Embryonic facial prominence (tissue), 1 donor: Measurements from ENCODE around the gene COMMD1.
A peak's percentile ranks its signal among the peaks of the same experiment; 100 is the strongest.
"Not testable (repeated sequence)": the region's sequence is repeated elsewhere in the genome, so short reads cannot be mapped to it uniquely, and the experiment has no call there.

Experiments
- DNase-seq: peaks from one replicate; pipeline ENCODE4 v3.0.0-alpha.2; 2016; ENCODE audit errors: extremely low spot score

The COMMD1 gene

DNA sequence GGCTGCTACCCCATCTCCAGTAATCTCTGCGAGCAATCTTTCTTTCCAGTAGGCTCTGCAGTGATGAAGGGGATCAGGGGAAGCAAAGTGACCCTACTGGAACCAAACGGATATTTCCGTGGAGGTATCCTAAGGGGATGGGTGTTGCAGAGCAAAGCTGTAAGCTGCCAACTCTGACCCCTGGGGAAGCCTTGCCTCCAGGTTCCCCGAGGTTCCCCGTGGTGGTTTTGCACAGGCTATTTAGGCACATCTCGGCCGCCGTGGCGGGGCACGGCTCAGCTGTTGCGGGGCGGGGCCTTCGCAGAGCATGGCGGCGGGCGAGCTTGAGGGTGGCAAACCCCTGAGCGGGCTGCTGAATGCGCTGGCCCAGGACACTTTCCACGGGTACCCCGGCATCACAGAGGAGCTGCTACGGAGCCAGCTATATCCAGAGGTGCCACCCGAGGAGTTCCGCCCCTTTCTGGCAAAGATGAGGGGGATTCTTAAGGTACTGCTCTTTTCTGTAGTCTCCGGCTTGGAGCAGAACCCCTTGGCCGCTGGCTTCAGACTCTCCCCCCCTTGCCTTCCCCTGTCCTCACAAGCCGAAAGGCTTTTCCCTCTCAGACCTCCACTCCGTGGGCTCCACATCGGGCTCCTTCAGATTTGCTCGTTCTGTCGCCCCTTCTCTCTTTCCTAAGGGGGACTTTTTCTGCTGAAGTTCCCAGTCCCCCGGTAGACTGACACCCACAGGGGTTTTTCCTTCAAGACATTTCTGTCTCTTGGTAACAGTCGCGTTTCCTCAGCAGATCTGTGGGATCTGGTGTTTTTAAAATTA is at the start of gene COMMD1:
Gene COMMD1, plus strand, starts transcription at position 303 of the 814 bp plus-strand sequence. Its CDS starts 5 bp downstream, at position 308.
- no peak for DNase-seq

DNA sequence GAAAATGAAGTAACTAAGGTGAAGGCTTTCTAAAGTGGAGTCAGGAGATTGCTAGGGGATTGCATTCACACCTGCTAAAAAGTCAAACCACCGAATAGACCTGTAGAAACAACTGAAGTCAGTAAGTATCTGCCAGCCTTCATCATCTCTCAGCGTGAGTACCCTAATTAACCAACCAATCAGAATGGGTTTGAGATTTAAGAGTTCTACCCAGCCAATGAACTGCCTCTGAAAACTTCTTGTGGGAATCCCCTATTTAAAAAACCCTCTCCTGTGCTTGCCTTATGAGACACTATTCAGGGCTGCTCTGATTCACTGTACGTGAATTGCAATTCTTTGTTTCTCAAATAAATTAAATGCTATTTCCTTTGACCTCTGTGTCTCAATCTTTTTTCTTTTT is 48.2 kb upstream of the COMMD1 start:
- DNase-seq, result no peak

DNA sequence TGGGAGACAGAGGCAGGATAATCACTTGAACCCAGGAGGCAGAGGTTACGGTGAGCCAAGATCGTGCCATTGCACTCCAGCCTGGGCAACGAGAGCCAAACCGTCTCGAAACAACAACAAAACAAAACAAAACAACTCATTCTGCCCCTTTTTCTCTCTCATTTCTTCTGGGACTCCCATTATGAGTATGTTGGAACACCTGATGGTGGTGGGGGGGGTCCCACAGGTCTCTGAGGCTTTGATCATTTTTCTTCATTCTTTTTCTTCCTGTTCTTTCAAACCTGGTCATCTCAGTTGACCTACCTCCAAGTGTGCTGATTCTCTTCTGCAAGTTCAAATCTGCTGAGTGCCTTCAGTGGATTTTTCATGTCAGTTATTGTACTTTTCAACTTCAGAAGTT is 43.4 kb upstream of the COMMD1 start:
- no peak for DNase-seq

- not testable (repeated sequence) for DNase-seq
These were observed 38.9 kb upstream of the COMMD1 start for GRCh38 chr2:61866482-61867089.

DNA sequence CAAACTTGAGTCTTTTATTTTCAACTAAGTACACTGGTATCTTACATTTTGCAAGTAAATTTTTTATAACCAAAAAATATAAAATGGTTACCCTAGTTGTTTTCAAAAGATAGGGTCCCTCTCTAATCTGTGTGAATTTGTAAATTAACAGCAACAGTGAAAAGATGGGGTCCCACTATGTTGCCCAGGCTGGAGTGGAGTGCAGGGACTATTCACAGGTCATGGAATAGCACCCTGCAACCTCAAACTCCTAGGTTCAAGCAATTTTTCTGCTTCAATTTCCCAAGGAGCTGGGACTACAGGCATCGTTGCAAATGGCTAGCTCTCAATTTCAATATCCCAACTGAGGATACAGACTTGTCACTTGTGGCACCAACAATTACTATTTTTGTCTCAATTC is 29.1 kb upstream of the COMMD1 start:
- DNase-seq, result no peak

- DNase-seq, result no peak
These were observed 27.8 kb upstream of the COMMD1 start for GRCh38 chr2:61877571-61878245.

GRCh38 chr2:61878761-61879160 is 26.7 kb upstream of the COMMD1 start:
- DNase-seq, result no peak

DNA sequence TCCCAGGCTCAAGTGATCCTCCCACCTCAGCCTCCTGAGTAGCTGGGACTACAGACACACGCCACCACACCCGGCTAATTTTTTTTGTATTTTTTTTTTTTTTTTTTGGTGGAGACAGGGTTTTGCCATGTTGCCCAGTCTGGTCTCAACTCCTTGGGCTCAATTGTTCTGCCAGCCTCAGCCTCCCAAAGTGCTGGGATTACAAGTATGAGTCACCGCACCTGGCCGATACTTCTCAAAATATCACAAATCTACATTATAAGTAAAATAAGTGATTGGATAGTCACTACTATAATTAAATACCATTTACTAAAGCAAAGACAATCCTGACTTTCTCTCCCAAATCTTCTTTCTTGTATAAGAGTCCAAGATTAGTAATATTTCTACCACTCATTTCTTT is 26.1 kb upstream of the COMMD1 start:
- not testable (repeated sequence) for DNase-seq

- DNase-seq, result no peak
These were observed 22.6 kb upstream of the COMMD1 start for GRCh38 chr2:61882850-61883249.

DNA sequence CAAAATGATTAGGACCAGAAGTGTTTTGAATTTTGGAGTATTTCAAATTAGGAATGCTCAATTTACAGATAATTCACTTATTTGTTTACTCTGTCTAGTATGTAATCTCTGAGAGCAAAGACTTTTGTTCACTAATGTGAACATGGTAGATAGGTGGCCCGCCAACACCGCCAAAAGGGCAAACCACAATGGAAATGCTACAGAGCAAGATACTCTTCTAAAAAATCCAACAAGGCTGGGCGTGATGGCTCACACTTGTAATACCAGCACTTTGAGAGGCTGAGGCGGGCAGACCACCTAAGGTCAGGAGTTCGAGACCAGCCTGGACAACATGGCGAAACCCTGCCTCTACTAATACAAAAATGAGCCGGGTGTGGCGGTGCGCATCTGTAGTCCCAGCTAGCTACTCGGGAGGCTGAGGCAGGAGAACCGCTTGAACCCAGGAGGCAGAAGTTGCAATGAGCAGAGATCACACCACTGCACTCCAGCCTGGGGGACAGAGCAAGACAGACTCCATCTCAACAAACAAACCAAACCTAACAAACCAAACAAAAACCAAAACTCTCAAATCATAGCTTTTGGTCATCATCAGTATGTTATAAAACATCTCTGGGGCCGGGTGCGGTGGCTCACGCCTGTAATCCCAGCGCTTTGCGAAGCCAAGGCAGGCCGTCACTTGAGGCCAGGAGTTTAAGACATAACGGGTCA is 19.4 kb upstream of the COMMD1 start:
- no peak for DNase-seq

DNA sequence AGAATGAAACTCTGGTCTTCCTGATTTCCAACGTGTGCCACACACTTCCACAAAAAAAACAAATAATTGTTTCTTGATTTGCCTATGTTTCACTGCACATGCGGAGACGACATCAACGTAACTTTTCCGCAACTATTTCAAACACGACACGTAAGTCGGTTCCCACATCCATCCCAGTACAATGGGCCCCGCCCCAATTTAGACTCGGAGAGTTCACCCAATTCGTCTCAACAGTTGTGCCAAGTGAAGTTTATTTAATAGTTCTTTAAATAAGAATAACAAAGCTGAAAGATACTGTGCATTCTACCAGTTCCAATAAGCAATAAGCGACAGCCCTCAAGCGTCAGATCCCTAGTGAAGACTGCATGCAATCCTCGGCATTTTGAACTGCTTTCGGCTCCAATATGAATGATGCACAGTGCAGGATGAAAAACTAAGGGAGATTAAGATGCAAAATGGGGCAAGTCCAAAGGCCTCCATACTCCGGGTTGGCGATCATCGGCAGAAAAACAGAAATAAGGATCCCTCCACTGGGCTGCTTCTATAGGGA is 17.7 kb upstream of the COMMD1 start:
- no peak for DNase-seq

DNA sequence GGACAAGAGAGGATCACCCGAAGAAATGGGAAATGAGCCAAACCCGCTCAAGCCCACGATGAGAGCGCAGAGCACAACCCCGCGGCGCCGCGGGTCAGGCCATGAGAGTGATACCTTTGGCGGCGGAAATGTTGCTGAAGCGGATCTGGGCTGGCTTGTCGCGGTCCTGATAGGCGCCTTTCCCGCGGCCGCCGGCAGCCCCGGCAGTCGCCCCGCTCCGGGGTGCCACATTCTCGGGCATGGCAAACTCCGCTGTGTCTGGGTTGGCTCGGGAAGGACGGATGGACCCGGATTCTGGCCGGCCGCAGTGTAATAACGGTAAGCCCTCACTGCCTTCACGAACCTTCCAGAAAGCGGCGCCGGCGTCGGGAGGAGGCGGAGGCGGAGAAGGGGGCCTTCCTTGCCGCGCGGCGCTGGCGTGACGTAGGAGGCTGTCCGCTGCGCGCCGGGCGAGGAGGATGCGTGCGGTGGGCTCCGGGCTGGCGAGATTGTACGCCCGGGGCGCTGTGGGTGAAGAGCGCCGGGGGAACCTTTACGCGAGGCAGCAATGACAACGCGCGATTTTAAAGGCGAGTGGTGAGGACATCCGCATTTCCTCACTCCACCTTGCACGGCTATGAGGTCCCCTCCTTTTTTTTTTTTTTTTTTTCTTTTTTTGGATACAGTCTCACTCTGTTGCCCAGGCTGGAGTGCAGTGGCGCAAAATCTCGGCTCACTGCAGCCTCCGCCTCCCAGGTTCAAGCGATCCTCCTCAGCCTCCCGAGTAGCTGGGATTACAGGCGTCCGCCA is 17.0 kb upstream of the COMMD1 start, which contains the start of gene CCT4:
Gene CCT4, minus strand, starts transcription at position 390 of the 789 bp plus-strand sequence. Its CDS starts 149 bp downstream, at position 241.
- DNase-seq, result peak; percentile 78

DNA sequence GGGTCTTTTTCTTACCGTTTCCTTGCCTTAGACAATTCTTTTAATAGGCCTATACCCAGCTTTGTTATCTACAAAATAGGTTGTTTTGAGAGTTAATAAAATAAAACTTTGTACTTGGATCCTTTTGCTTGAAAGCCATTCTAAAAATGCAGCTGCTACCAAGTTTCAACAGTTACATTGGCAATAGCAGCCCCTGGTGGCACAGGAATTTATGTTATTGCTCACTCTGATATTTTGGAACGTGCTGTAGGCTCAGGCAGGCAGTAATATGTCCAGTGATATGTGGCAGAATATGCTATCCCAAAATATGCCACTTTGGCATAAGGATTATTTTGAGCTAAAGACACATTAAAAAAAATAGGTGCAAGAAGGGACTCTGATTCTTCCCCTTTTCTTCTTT is 6.7 kb upstream of the COMMD1 start:
- DNase-seq, result no peak

- DNase-seq, result no peak
These were observed 5.2 kb upstream of the COMMD1 start for GRCh38 chr2:61900281-61900680.

GRCh38 chr2:61906186-61906470 is 654 bp downstream of the COMMD1 start:
- no peak for DNase-seq

GRCh38 chr2:61909116-61909515 is 3.6 kb downstream of the COMMD1 start:
- no peak for DNase-seq

DNA sequence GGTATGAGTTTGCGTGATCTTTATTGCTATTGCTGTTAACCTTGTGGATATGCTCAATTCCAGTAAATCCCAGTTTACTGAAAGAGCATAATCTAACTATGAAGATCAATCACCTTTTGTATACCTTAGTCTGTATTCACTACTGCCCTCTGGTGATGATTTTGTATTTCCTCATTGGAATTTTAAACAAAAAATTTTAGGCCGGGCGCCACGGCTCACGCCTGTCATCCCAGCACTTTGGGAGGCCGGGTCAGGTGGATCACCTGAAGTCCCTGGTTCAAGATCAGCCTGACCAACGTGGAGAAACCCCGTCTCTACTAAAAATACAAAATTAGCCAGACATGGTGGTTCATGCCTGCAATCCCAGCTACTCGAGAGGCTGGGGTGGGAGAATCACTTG is 5.1 kb downstream of the COMMD1 start:
- DNase-seq, result no peak

GRCh38 chr2:61911510-61911909 is 6.0 kb downstream of the COMMD1 start:
- no peak for DNase-seq

DNA sequence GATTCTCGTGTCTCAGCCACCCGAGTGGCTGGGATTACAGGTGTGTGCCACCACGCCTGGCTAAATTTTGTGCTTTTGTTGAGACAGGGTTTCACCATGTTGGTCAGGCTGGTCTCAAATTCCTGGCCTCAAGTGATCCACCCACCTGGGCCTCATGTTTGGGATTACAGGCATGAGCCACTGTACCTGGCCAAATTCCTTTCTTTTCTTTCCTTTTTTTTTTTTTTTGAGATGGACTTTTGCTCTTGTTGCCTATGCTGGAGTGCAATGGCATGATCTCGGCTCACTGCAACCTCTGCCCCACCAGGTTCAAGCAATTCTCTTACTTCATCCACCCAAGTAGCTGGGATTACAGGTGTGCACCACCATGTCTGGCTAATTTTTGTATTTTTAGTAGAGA is 9.3 kb downstream of the COMMD1 start:
- DNase-seq, result not testable (repeated sequence)

DNA sequence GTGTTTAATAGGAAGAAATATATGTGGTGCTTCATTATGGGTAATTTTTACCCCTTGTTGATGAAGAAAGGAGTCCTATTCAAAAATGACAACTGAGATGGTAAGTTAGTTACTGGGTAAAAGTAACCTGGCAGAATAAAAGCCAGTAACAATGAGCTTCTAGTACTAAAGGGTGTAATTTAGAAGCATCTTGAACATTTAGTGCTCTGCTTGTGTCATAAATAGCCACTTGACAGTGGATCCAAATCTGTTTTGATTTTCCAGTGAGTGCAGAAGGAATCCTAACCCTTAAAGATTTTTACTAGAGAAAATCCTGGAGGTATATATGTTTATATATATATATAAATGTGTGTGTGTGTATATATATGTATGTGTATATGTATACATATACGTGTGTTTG is 15.1 kb downstream of the COMMD1 start:
- no peak for DNase-seq

DNA sequence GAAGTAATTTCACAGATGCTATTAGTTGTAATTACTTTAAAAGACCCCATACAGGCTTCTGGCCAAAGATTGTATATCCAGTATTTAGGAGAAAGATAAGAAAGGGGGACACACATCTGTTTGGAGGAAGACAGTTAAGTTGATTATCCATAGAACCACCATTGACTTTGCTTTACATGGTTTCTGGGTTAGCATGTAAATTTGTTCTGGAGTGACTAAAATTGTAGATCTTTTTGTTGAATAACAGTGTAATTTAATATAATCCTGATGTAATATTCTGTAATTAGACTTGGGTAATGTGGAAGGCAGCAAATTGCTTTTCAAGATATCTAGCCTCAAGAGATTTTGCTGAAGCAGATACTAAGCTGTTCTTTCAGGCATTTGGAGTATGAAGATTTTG is 17.2 kb downstream of the COMMD1 start:
- DNase-seq, result no peak
